ENCODE data around the gene SETD2.
"Not testable (repeated sequence)": the region's sequence is repeated elsewhere in the genome, so short reads cannot be mapped to it uniquely, and the experiment has no call there.

DNA sequence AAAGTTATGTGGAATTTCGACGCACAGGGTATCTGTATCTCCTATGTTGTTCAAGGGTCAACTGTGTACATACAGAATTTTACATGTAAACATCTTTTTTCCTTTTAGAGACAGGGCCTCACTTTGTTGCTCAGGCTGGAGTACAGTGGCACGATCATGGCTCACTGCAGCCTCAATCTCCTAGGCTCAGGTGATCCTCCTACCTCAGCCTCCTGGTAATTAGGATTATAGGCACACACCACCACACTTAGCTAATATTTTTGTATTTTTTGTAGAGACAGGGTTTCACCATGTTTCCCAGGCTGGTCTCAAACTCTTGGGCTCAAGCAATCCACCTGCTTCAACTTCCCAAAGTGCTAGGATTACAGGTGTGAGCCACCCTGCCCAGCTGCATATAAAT, 97.7 kb downstream of the SETD2 start:
- TF ChIP-seq, protein P1, sequence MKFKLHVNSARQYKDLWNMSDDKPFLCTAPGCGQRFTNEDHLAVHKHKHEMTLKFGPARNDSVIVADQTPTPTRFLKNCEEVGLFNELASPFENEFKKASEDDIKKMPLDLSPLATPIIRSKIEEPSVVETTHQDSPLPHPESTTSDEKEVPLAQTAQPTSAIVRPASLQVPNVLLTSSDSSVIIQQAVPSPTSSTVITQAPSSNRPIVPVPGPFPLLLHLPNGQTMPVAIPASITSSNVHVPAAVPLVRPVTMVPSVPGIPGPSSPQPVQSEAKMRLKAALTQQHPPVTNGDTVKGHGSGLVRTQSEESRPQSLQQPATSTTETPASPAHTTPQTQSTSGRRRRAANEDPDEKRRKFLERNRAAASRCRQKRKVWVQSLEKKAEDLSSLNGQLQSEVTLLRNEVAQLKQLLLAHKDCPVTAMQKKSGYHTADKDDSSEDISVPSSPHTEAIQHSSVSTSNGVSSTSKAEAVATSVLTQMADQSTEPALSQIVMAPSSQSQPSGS (CRISPR knock-in tag; IDR thresholded peaks at IDR 0.05): not testable (repeated sequence)
- not testable (repeated sequence) for TF ChIP-seq ZNF316 (IDR thresholded peaks at IDR 0.05); CBX8 (IDR thresholded peaks at IDR 0.05; ENCODE audit: borderline replicate concordance, extremely low read depth, low read depth, low read length, poor library complexity, severe bottlenecking); CREM (IDR thresholded peaks at IDR 0.05; ENCODE audit: low read depth); POLR2A (conservative IDR thresholded peaks at IDR 0.05); MCM2 (IDR thresholded peaks at IDR 0.05; ENCODE audit: low read depth); YBX1 (IDR thresholded peaks at IDR 0.05)
- TF ChIP-seq, protein P2, sequence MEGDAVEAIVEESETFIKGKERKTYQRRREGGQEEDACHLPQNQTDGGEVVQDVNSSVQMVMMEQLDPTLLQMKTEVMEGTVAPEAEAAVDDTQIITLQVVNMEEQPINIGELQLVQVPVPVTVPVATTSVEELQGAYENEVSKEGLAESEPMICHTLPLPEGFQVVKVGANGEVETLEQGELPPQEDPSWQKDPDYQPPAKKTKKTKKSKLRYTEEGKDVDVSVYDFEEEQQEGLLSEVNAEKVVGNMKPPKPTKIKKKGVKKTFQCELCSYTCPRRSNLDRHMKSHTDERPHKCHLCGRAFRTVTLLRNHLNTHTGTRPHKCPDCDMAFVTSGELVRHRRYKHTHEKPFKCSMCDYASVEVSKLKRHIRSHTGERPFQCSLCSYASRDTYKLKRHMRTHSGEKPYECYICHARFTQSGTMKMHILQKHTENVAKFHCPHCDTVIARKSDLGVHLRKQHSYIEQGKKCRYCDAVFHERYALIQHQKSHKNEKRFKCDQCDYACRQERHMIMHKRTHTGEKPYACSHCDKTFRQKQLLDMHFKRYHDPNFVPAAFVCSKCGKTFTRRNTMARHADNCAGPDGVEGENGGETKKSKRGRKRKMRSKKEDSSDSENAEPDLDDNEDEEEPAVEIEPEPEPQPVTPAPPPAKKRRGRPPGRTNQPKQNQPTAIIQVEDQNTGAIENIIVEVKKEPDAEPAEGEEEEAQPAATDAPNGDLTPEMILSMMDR (IDR thresholded peaks at IDR 0.05 in 2 of 3, conservative IDR thresholded peaks at IDR 0.05 in 1 of 3; ENCODE audit: insufficient read depth in 2 of 3, low read depth in 1 of 3, low read length in 3 of 3): not testable (repeated sequence)
- TF ChIP-seq, protein P3, sequence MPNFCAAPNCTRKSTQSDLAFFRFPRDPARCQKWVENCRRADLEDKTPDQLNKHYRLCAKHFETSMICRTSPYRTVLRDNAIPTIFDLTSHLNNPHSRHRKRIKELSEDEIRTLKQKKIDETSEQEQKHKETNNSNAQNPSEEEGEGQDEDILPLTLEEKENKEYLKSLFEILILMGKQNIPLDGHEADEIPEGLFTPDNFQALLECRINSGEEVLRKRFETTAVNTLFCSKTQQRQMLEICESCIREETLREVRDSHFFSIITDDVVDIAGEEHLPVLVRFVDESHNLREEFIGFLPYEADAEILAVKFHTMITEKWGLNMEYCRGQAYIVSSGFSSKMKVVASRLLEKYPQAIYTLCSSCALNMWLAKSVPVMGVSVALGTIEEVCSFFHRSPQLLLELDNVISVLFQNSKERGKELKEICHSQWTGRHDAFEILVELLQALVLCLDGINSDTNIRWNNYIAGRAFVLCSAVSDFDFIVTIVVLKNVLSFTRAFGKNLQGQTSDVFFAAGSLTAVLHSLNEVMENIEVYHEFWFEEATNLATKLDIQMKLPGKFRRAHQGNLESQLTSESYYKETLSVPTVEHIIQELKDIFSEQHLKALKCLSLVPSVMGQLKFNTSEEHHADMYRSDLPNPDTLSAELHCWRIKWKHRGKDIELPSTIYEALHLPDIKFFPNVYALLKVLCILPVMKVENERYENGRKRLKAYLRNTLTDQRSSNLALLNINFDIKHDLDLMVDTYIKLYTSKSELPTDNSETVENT (CRISPR knock-in tag; IDR thresholded peaks at IDR 0.05): not testable (repeated sequence)
